BE2C (cell line): ENCODE measurements around the gene ACAT2.

Experiments
- DNase-seq: peaks from one replicate; pipeline ENCODE4 v3.0.0-alpha.2; 2020
- H3K27me3 ChIP-seq: fragments of 250-450 bp; sonication (Bioruptor Pico); 2 replicates; pipeline ENCODE4 v1.5.1; 2020; ENCODE audit warnings: mild to moderate bottlenecking
- H3K36me3 ChIP-seq: fragments of 250-450 bp; sonication (Bioruptor Pico); 2 replicates; pipeline ENCODE4 v1.5.1; 2020; ENCODE audit warnings: mild to moderate bottlenecking
- H3K4me1 ChIP-seq: fragments of 250-450 bp; sonication (Bioruptor Pico); 2 replicates; pipeline ENCODE4 v1.5.1; 2020
- H3K4me3 ChIP-seq: 2 replicates; pipeline ENCODE4 v1.5.1; 2011; ENCODE audit warnings: low read depth, low read length
- H3K9me3 ChIP-seq: fragments of 250-450 bp; sonication (Bioruptor Pico); 2 replicates; pipeline ENCODE4 v1.5.1; 2020
- TF ChIP-seq, protein P1 (sequence below): IDR thresholded peaks from 2 replicates; pipeline ENCODE4 v1.5.1; 2012; ENCODE audit warnings: mild to moderate bottlenecking, low read depth, low read length

Gene ACAT2

GRCh38 chr6:159801935-159802334, 40.1 kb downstream of the ACAT2 start:
- Histone ChIP-seq H3K4me3 (no peak overlapping the region), H3K27me3 (no peaks in the 10 kb centered on the region), H3K4me1 (no peaks in the 10 kb centered on the region), H3K36me3 (peaks cover 19% of the 10 kb centered on the region), H3K9me3 (no peaks in the 10 kb centered on the region)
- TF ChIP-seq, protein P1, sequence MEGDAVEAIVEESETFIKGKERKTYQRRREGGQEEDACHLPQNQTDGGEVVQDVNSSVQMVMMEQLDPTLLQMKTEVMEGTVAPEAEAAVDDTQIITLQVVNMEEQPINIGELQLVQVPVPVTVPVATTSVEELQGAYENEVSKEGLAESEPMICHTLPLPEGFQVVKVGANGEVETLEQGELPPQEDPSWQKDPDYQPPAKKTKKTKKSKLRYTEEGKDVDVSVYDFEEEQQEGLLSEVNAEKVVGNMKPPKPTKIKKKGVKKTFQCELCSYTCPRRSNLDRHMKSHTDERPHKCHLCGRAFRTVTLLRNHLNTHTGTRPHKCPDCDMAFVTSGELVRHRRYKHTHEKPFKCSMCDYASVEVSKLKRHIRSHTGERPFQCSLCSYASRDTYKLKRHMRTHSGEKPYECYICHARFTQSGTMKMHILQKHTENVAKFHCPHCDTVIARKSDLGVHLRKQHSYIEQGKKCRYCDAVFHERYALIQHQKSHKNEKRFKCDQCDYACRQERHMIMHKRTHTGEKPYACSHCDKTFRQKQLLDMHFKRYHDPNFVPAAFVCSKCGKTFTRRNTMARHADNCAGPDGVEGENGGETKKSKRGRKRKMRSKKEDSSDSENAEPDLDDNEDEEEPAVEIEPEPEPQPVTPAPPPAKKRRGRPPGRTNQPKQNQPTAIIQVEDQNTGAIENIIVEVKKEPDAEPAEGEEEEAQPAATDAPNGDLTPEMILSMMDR = no peak
- no peak for DNase-seq

GRCh38 chr6:159804504-159804903, 42.7 kb downstream of the ACAT2 start:
- Histone ChIP-seq H3K27me3 (no peaks in the 10 kb centered on the region), H3K4me3 (no peak overlapping the region), H3K4me1 (no peaks in the 10 kb centered on the region), H3K9me3 (no peaks in the 10 kb centered on the region), H3K36me3 (no peaks in the 10 kb centered on the region)
- DNase-seq = no peak
- TF ChIP-seq, protein P1 = no peak

- no peak for DNase-seq
- H3K4me3 ChIP-seq = no peak overlapping the region
- H3K9me3 ChIP-seq = no peaks in the 10 kb centered on the region
- no peaks in the 10 kb centered on the region for H3K4me1 ChIP-seq
- H3K27me3 ChIP-seq = no peaks in the 10 kb centered on the region
- TF ChIP-seq, protein P1 = no peak
- no peaks in the 10 kb centered on the region for H3K36me3 ChIP-seq
These were observed 43.7 kb downstream of the ACAT2 start for GRCh38 chr6:159805440-159806020.

DNA sequence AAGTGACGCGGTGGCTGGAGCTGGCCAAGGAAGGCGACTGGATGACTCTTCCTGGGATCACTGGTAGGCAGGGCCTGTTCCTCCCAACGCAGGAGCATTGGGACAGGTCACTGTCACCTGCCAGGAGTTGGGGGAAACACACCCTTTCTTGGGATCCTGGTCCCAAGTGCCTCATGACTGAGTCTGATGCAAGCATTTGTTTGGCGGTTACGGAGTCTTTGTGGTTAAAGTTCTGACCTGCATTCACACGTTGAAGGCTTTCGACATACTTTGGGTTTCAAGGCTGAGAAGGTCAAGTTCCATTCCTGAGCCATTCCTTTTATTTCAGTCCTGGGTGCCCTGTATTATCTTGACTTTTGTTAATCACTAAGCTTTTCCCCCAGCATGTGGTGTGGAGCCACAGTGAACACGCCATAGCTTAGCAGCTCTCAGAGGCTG, 44.2 kb downstream of the ACAT2 start:
- Histone ChIP-seq H3K9me3 (no peaks in the 10 kb centered on the region), H3K36me3 (no peaks in the 10 kb centered on the region), H3K27me3 (no peaks in the 10 kb centered on the region), H3K4me3 (no peak overlapping the region), H3K4me1 (no peaks in the 10 kb centered on the region)
- TF ChIP-seq, protein P1 = no peak
- no peak for DNase-seq

DNA sequence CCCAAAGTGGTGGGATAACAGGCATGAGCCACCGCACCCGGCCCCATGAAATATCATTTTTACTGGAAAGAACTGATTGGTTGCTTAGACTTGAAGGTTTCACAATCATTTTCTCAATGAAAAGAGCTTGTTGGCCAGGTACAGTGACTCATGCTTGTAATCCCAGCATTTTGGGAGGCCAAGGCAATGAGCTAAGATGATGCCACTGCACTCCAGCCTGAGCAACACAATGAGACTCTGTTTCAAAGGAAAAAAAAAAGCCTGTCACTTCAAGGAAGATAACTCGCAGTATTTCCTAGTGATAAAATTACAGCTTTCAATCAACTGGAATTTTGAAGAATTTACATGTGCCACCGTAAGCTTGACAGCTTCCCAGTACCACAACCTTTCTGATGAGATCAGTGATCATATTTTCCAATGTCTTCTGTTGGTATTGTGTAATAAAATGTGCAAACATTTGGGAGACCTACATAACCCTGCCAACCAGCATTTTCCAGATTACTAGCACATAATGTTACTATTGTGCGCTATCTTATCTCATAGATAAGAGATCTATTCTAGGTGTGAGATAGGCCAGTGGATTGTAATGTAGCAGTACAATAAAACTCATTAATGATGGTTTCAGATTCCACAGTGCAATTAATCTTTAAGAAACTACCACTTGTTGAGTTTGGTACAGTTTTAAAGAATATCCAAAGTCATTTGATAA, 45.5 kb downstream of the ACAT2 start:
- Histone ChIP-seq H3K4me3 (no peak overlapping the region), H3K27me3 (no peaks in the 10 kb centered on the region), H3K36me3 (no peaks in the 10 kb centered on the region), H3K4me1 (no peaks in the 10 kb centered on the region), H3K9me3 (no peaks in the 10 kb centered on the region)
- no peak for DNase-seq
- TF ChIP-seq, protein P1 = no peak

- no peaks in the 10 kb centered on the region for H3K9me3 ChIP-seq
- H3K4me3 ChIP-seq = no peak overlapping the region
- DNase-seq = no peak
- H3K4me1 ChIP-seq = no peaks in the 10 kb centered on the region
- H3K27me3 ChIP-seq = no peaks in the 10 kb centered on the region
- TF ChIP-seq, protein P1 = no peak
- no peaks in the 10 kb centered on the region for H3K36me3 ChIP-seq
These were observed 46.8 kb downstream of the ACAT2 start for GRCh38 chr6:159808647-159809046.
